ENCODE data around the gene PHYH. TPM values are rescaled to one million over a fixed set of nuclear protein-coding genes. Genes with fewer than 3 reads are reported as not detected.
A peak's percentile ranks its signal among the peaks of the same experiment; 100 is the strongest.

The PHYH gene
- total RNA-seq, 1 donor from 2014 or later: 163 TPM

DNA sequence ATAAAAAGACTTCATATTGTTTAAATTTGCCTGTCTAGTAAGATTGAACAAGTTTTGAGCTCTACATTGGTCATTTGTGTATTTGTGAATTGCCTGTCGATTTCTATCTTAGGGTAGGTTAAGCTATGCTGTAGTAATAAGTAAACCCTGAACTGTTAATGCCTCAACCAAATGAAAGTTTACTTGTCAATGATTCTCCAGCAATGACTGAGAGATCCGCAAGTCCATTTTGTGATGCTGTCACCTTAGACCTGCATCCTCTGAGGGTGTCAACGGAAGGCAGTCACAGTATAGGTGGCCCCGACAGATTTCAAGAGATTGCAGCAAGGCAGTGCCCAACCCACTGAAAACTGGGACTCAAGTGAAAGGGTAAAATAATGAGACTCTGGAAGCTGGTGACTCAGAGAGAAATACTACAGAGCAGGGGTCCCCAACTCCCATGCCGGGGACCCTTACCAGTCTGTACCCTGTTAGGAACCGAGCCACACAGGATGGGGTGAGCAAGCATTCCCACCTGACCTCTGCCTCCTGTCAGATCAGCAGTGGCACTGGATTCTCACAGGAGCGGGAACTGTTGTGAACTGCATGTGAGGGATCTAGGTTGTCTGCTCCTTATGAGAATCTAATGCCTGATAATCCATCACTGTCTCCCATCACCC, 10.8 kb upstream of the PHYH start:
- Histone ChIP-seq H3K36me3 (no peaks in the 10 kb centered on the region), H3K9me3 (replicated peaks) (no peaks in the 10 kb centered on the region), H3K27ac (replicated peaks) (no peak overlapping the region), H3K4me1 (no peaks in the 10 kb centered on the region), H3K4me3 (no peak overlapping the region), H3K27me3 (ENCODE audit: low read depth) (no peaks in the 10 kb centered on the region)
- intact Hi-C loops (cut with micrococcal nuclease): no loop called here
- no peak for DNase-seq
- TF ChIP-seq, protein P1, sequence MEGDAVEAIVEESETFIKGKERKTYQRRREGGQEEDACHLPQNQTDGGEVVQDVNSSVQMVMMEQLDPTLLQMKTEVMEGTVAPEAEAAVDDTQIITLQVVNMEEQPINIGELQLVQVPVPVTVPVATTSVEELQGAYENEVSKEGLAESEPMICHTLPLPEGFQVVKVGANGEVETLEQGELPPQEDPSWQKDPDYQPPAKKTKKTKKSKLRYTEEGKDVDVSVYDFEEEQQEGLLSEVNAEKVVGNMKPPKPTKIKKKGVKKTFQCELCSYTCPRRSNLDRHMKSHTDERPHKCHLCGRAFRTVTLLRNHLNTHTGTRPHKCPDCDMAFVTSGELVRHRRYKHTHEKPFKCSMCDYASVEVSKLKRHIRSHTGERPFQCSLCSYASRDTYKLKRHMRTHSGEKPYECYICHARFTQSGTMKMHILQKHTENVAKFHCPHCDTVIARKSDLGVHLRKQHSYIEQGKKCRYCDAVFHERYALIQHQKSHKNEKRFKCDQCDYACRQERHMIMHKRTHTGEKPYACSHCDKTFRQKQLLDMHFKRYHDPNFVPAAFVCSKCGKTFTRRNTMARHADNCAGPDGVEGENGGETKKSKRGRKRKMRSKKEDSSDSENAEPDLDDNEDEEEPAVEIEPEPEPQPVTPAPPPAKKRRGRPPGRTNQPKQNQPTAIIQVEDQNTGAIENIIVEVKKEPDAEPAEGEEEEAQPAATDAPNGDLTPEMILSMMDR (IDR thresholded peaks at IDR 0.05; ENCODE audit: borderline replicate concordance): no peak

DNA sequence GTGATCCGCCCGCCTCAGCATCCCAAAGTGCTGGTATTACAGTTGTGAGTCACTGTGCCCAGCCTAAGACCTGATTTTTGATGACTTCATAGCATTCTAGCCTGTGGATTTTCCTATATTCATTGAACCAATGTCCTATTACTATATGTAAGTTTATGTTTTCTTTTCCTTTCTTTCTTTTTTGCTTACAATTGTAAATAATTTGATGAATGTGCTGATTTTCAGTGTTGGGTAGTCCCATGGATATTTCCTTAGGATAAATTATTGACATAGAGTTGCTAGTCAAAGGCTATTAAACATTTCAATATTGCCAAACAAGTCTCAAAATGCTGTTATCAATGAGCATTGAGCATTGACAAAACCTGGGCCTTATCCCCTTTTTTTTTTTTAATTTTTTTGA, 9.9 kb upstream of the PHYH start:
- H3K4me1 ChIP-seq: no peaks in the 10 kb centered on the region
- intact Hi-C loops (cut with micrococcal nuclease): no loop called here
- H3K9me3 ChIP-seq (replicated peaks): no peaks in the 10 kb centered on the region
- no peak overlapping the region for H3K4me3 ChIP-seq
- DNase-seq: no peak
- TF ChIP-seq, protein P1 (IDR thresholded peaks at IDR 0.05; ENCODE audit: borderline replicate concordance): no peak
- no peaks in the 10 kb centered on the region for H3K36me3 ChIP-seq
- H3K27ac ChIP-seq (replicated peaks): no peak overlapping the region
- H3K27me3 ChIP-seq (ENCODE audit: low read depth): no peaks in the 10 kb centered on the region

GRCh38 chr10:13308096-13308495, 8.2 kb upstream of the PHYH start:
- TF ChIP-seq, protein P1 (IDR thresholded peaks at IDR 0.05; ENCODE audit: borderline replicate concordance): no peak
- no peaks in the 10 kb centered on the region for H3K27me3 ChIP-seq (ENCODE audit: low read depth)
- H3K4me3 ChIP-seq: no peak overlapping the region
- DNase-seq: no peak
- peaks cover 2% of the 10 kb centered on the region for H3K4me1 ChIP-seq
- no peak overlapping the region for H3K27ac ChIP-seq (replicated peaks)
- H3K9me3 ChIP-seq (replicated peaks): no peaks in the 10 kb centered on the region
- H3K36me3 ChIP-seq: no peaks in the 10 kb centered on the region
- intact Hi-C loops (cut with micrococcal nuclease): no loop called here

GRCh38 chr10:13306103-13306502, 6.2 kb upstream of the PHYH start:
- Histone ChIP-seq H3K4me1 (peaks cover 17% of the 10 kb centered on the region), H3K9me3 (replicated peaks) (no peaks in the 10 kb centered on the region), H3K36me3 (no peaks in the 10 kb centered on the region), H3K27ac (replicated peaks) (no peak overlapping the region), H3K27me3 (ENCODE audit: low read depth) (no peaks in the 10 kb centered on the region), H3K4me3 (no peak overlapping the region)
- intact Hi-C loops (cut with micrococcal nuclease): no loop called here
- DNase-seq: no peak
- TF ChIP-seq, protein P1 (IDR thresholded peaks at IDR 0.05; ENCODE audit: borderline replicate concordance): no peak

DNA sequence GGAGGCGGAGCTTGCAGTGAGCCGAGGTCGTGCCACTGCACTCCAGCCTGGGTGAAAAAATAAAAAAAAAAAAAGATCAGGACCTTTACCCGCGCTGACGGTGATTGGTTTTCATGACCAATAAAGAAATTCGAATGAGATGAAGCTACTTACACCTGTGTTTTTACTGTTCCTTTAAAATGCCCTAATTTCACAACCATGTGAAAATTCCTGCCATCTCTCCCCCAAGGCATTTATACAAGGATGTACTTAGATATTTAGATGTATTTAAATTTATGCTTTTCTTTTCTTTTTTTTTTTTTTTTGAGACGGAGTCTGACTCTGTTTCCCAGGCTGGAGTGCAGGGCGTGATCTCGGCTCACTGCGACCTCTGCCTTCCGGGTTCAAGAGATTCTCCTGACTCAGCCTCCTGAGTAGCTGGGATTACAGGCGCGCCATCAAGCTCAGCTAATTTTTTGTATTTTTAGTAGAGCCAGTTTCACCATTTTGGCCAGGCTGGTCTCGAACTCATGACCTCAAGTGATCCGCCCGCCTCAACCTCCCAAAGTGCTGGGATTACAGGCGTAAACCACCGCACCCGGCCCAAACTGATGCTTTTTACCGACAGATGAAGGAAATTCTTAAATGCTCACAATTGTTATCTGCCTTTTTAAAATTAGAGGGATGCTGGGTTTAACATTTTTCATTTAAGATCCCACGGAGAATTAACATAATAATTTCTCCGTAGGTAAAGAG, 3.1 kb upstream of the PHYH start:
- no peaks in the 10 kb centered on the region for H3K9me3 ChIP-seq (replicated peaks)
- intact Hi-C loops (cut with micrococcal nuclease): no loop called here
- TF ChIP-seq, protein P1 (IDR thresholded peaks at IDR 0.05; ENCODE audit: borderline replicate concordance): no peak

More for the DNA sequence above, 3.1 kb upstream of the PHYH start:
- Histone ChIP-seq H3K36me3 (no peaks in the 10 kb centered on the region), H3K27me3 (ENCODE audit: low read depth) (no peaks in the 10 kb centered on the region), H3K27ac (replicated peaks) (peak overlapping the region; percentile 100), H3K4me1 (peaks cover 44% of the 10 kb centered on the region), H3K4me3 (peak overlapping the region; percentile 77)
- DNase-seq: no peak
